Bone marrow (tissue), 2 donors: ENCODE data around the gene PEAR1.

ENCODE experiments used
- DNase-seq, 2 donors: peaks; one replicate each; lab custom pipeline; 2025; lab: John Stamatoyannopoulos, UW

The PEAR1 gene

DNA sequence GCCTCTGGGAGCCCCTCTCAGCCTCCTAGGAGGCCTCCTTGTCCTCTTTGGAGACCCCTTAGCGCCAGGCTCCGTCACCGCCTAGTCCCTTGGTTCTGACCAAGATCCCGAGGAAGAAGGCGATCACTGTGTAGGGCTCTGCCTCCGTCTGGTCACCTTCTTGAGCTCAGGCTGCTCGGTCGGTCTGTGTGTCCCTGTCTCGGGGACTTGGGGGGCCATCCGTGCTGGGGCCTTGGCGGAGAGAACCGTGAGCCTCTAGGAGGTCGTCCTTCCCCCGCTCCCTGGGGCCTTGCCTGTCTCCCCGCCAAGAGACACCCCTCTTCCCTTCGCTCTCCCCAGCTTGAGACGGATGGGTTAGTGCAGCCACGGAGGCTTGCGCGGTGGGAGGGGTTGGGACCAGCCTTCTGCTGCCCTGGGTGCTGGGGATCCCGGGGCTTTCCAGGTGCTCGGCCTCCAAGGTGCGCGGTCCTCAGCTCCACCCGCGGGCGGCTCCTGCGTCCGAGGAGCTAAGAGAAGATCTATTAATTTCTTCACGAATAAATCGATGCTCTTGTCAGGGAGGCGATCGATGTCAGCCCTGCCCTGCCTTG is 33.9 kb upstream of the PEAR1 start:
- DNase-seq, result peak in 1 of 2 donors; percentile 24

DNA sequence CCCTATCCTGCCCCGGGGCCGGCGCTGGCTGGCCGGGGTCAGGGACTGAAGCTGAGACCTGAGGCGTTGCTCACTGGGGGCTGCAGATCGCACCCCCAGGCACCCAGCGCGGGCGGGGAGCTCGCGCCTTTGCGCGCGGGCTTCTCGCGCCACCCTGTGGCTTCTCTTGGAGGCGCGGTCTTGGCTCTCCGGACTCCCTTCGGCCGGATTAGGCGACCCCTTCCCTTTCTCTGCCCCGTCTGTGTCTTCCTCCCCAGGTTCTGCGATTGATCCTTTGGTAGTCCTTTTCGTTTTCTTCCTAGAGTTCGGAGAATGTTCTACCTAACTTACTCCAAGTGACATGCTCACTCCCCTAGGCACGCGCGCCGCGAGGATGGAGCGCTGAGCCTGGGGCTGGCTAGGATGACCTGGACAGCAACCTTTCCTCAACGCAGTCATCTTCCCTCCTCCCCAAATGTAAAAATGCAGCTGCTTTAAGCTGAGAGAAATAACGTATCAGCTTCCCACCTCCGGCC is 33.3 kb upstream of the PEAR1 start:
- DNase-seq, result peak in 1 of 2 donors; percentile 35

GRCh38 chr1:156860628-156861423 is 32.7 kb upstream of the PEAR1 start, which contains the start of gene NTRK1:
TSS of gene NTRK1 (plus strand) at chr1:156860865. CDS start at chr1:156860935, 70 bp downstream.
- no peak for DNase-seq

- no peak for DNase-seq
These were observed 30.9 kb upstream of the PEAR1 start for GRCh38 chr1:156862584-156862983.

GRCh38 chr1:156862997-156863599 is 30.4 kb upstream of the PEAR1 start:
- DNase-seq, result no peak

DNA sequence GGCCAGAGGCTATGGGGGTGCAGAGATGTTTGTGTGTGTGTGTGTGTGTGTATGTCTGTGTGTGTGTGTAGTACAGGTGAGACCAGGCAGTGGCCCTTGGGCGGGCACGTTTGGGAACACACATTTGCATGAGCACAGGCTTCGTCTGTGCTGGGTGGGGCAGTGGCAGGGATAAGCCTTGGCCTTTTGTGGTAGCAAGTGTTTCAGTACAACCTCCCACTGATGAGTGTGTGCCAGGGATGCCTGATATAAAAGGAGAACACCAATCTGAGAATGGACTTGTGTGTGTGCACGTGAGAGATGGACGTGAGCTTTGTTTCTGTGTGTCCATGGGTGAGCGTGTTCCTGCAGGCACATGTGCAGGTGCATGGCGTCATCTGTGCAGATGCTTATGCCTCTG is 29.9 kb upstream of the PEAR1 start:
- DNase-seq, result no peak

GRCh38 chr1:156864796-156865195 is 28.7 kb upstream of the PEAR1 start:
- DNase-seq, result no peak

- no peak for DNase-seq
These were observed 28.3 kb upstream of the PEAR1 start for GRCh38 chr1:156865258-156865657.

- DNase-seq, result no peak
These were observed 27.7 kb upstream of the PEAR1 start for GRCh38 chr1:156865865-156866248.

- DNase-seq, result no peak
These were observed 27.1 kb upstream of the PEAR1 start for GRCh38 chr1:156866249-156866909.

- DNase-seq, result no peak
These were observed 25.2 kb upstream of the PEAR1 start for GRCh38 chr1:156868341-156868740.

GRCh38 chr1:156869455-156869854 is 24.1 kb upstream of the PEAR1 start:
- DNase-seq, result no peak

DNA sequence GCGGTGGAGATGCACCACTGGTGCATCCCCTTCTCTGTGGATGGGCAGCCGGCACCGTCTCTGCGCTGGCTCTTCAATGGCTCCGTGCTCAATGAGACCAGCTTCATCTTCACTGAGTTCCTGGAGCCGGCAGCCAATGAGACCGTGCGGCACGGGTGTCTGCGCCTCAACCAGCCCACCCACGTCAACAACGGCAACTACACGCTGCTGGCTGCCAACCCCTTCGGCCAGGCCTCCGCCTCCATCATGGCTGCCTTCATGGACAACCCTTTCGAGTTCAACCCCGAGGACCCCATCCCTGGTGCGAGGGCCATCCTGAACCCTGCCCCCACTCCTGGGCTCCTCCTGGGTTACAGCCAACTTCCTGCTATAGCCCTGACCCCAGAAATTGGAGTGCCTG is 19.9 kb upstream of the PEAR1 start:
- DNase-seq, result no peak

GRCh38 chr1:156874142-156874541 is 19.4 kb upstream of the PEAR1 start:
- no peak for DNase-seq

DNA sequence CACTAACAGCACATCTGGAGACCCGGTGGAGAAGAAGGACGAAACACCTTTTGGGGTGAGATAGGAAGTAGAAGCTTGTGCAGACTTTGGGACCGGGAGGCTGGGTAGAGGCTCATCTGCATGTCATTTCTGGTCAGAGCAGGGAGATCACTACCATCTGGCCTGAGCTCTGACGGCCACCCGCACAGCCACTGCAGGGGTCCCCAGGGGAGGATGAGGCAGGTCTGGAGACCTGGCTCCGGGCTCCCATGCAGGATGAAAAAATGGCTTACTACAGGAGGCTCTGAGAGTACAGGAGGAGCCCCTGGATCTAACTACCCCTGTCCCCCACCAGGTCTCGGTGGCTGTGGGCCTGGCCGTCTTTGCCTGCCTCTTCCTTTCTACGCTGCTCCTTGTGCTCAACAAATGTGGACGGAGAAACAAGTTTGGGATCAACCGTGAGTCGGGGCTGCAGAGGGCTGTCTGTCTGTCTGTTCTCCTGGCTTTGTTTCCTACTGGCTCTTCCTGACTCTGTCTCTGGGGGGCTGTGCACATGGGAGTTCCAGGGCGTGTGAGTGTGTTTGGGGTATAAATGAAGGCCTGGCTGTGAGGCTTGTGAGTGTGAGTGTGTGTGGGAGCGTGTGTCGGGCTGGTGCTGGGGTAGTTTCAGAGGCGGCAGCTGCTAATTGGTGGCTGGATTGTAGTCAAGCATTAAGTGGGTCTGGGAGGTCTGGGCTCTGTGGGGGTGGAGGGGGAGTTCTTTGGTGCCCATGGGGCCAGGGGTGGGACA is 18.8 kb upstream of the PEAR1 start:
- DNase-seq, result no peak

- DNase-seq, result no peak
These were observed 18.2 kb upstream of the PEAR1 start for GRCh38 chr1:156875341-156875615.

GRCh38 chr1:156876281-156876680 is 17.2 kb upstream of the PEAR1 start:
- DNase-seq, result no peak

DNA sequence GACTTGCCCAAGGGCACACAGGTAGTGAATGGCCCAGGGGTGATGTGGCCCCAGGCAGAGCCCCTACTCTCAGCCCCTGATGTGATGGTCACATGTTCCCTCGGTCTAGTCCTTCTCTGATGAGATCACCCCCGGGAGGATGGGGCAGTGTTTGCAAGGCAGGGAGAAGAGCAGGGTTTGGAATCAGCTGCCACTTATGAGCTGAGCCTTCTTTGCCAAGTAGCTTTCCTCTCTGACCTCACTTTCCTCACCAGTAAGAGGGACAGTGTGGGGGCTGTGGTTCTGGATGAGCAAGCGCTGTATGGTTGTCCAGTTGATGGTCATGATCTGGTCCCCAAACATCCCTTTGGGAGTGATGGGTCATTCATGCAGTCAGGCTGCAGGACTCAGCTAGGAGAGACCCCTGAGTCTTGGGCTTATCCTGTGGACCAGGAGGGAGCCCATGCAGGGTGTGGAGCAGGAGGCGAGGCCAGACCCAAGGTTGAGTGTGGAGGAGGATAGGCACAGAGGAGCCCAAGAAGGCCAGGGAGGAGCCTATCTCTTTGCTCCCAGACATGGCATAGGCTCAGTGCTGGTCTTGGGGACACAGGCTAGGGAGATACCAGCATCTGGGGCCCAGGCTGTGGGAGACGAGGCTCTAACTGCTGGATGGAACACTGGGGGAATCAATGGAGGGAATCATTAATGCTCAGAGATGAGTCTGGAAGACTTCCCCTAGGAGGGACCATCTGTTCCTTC is 15.9 kb upstream of the PEAR1 start:
- no peak for DNase-seq

- no peak for DNase-seq
These were observed 13.6 kb upstream of the PEAR1 start for GRCh38 chr1:156879876-156880275.

DNA sequence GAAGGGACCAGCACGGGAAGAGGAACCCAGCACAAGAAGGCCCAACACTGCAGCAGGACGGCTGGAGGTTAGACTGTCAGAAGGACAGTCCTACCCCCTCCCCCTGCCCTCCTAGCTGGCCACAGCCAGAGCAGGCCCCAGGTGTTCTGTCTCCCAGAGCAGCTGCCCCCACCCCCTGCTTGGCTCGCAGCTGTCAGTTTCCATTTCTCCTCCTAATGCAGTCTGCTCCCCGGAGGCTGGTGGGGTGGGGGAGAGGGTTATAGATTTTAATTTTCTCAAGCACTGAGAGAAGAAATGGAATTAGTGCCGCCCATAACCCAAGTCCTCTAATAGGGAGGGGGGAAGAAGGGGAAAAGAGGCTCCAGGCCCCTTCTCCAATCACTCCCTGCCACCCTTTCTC is 13.0 kb upstream of the PEAR1 start:
- DNase-seq, result no peak

DNA sequence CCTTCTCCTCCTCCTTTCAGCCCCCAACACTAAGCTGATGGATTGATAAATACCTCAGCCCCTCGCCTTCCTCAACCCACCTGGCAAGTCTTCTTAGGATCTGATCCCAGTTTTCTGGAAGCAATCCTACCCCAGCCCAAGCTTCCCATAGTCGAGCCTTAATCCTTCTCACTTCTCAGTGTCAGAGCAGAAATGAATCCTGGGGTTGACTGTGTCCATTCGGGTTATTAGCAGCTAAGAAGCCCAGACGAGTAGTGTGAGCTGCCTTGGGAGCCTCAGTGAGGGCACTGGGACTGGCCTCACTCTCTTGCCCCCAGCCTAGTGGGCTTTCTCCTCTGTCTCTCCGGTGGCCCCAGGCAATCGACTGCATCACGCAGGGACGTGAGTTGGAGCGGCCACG is 12.4 kb upstream of the PEAR1 start:
- no peak for DNase-seq
